Measurements from ENCODE around the gene TMEM217.
A peak's percentile ranks its signal among the peaks of the same experiment; 100 is the strongest.
"Not testable (repeated sequence)": the region's sequence is repeated elsewhere in the genome, so short reads cannot be mapped to it uniquely, and the experiment has no call there.

TMEM217 gene

GRCh38 chr6:37209461-37210205 is 48.3 kb downstream of the TMEM217 start:
- peak in 1 of 3 donors; percentile 17 for DNase-seq

DNA sequence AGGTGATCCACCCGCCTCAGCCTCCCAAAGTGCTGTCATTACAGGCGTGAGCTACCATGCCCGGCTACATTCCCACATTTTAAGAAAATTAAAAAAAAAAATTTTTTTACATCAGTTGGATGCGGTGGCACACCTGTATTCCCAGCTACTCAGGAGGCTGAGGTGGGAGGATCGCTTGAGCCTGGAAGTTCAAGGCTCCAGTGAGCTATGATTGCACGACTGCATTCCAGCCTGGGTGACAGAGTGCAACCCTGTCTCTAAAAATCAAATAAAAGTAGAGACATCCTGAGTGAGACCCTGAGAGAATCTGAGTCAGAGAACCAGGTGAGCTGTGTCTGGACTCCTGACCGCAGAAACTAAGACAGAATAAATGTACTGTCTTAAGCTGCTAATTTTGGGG is 49.2 kb downstream of the TMEM217 start:
- DNase-seq = no peak

GRCh38 chr6:37207903-37208456 is 50.0 kb downstream of the TMEM217 start:
- DNase-seq = peak; percentile 89 to 91 (median 90)

DNA sequence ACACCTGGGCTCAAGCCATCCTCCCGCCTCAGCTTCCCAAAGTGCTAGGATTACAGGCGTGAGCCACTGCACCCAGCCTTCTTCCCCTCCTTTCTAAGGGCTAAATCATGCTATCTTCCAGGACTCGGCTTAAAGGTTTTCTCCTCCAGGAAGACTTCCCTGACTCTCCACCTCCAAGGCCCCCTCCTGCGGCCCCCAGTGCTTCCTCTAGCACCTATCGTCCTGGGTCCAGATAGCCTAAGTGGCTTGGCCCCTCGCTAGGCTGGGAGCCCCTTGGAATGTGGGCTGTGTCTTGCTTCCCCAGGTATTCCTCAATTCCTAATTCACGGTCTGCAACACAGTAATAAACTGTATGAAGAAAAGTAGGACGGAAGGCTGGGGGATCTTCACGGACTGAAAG is 51.3 kb downstream of the TMEM217 start:
- peak in 1 of 3 donors; percentile 4 for DNase-seq

DNA sequence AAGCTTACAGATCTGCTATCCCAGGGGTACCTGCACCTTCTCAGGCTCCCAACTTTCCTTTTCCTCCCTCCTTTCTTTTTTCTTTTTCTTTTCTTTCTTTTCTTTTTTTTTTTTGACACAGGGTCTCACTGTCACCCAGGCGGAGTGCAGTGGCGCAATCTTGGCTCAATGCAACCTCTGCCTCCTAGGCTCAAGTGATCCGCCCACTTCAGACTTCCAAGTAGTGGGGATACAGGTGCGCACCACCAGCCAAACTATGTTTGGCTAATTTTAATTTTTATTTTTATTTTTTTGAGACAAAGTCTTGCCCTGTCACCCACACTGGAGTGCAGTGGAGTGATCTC is 52.0 kb downstream of the TMEM217 start:
- no peak for DNase-seq

DNA sequence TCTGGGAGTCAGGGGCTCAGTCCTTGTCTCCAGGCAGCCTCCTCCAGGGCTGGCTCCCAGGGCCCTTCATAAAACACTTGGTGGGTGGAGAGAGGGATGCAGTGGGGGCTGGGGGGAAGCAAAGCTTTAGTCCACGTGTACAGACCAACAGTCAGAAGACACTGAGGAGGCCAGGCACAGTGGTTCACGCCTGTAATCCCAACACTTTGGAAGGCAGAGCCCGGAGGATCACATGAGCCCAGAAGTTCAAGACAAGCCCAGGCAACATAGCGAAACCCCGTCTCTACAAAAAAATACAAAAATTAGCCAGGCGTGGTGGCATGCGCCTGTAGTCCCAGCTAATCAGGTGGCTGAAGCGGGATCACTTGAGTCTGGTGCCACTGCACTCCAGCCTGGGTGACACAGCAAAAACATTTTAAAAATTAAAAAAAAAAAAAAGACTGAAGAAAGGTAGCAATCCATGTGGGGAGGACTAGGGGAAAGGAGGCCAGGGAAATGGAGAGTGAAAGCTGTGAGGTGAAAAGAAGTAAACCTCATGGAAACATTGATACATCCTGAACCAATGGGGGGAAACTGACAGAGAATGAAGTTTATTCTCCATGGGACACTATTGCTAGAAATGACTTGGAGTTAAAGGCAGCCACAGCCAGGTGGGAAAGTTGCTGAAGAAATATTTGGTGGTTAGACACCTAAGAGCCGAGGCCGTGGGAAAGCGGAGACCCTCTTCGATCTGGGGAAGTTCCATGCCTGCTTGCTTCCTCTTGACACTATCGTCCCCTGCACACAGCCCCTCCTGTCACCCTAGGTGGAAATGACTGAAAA is 52.6 kb downstream of the TMEM217 start:
- DNase-seq = no peak

DNA sequence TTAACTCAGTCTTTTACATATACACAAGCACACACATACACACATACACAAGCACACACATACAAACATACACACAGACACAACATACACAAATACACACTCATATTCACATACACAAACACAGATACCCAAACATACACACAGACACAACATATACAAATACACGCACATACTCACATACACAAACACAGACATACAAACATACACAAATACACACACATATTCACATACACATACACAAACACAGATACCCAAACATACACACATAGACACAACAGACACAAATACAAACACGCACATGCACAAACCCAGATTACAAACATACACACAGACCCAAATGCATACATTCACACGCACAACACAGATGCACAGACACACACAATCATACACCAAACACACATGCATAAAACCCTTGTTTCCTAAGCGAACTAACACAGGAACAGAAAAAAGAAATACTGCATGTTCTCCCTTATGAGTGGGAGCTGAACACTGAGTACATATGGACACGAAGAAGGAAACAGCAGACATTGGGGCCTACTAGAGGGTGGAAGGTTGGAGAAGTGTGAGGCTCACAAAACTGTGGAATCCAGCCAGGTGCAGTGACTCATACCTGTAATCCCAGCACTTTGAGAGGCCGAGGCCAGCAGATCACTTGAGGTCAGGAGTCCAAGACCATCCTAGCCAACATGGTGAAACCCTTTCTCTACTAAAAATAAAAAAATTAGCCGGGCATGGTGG is 53.8 kb downstream of the TMEM217 start:
- no peak for DNase-seq

GRCh38 chr6:37202788-37203491 is 55.0 kb downstream of the TMEM217 start:
- DNase-seq = no peak

- DNase-seq = no peak
Measured at GRCh38 chr6:37201726-37202125, 56.2 kb downstream of the TMEM217 start.

GRCh38 chr6:37200085-37200484 is 57.9 kb downstream of the TMEM217 start:
- no peak for DNase-seq

GRCh38 chr6:37196451-37196850 is 61.5 kb downstream of the TMEM217 start:
- not testable (repeated sequence) for DNase-seq

DNA sequence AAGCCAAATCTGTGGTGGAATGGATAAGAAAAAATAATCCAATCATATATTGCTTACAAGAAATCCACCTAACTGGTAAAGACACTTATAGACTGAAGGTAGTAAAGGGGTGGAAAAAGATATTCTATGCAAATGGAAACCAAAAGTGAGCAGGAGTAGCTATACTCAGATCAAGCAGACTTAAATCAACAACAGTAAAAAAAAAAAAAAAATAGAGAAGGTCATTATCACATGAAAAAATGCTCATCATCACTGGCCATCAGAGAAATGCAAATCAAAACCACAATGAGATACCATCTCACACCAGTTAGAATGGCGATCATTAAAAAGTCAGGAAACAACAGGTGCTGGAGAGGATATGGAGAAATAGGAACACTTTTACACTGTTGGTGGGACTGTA is 63.1 kb downstream of the TMEM217 start:
- DNase-seq = peak in 1 of 3 donors; percentile 64

- no peak for DNase-seq
Measured at GRCh38 chr6:37192666-37193065, 65.3 kb downstream of the TMEM217 start.

DNA sequence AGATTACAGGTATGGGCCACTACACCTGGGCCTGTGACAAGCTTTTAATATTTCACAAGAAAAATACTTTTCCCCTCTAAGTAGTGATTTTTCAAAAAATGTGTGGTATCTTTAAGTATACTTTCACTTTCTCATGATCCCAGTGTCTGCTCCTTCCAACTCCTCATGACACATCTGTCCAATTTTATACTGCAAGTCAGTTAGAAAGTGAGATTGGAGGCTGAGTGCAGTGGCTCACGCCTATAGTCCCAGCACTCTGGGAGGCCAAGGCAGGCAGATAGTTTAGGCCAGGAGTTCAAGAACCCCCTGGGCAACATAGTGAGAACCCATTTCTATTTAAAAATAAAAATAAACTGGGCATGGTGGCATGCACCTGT is 67.8 kb downstream of the TMEM217 start:
- DNase-seq = peak; percentile 48 to 74 (median 50)

DNA sequence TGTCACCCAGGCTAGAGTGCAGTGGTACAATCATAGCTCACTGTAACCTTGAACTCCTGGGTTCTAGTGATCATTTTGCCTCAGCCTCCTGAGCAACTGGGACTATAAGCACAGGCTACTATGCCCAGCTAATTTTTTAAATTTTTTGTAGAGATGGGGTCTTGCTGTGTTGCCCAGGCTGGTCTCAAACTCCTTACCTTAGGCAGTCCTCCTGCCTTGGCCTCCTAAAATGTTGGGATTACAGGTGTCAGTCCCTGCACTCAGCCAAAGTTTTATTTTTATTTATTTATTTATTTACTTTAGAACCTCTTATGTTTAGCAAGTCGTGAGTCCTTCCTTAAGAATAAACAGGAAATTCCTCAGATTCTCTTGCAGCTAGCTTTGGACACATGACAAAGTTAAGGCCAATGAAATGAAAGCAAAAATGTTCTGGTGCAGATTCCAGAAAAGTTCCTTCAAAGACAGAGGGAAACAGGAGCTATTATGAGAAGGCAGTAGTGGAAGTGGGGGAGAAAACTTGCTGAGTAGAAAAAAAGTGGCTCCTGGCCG is 68.9 kb downstream of the TMEM217 start:
- no peak for DNase-seq

DNA sequence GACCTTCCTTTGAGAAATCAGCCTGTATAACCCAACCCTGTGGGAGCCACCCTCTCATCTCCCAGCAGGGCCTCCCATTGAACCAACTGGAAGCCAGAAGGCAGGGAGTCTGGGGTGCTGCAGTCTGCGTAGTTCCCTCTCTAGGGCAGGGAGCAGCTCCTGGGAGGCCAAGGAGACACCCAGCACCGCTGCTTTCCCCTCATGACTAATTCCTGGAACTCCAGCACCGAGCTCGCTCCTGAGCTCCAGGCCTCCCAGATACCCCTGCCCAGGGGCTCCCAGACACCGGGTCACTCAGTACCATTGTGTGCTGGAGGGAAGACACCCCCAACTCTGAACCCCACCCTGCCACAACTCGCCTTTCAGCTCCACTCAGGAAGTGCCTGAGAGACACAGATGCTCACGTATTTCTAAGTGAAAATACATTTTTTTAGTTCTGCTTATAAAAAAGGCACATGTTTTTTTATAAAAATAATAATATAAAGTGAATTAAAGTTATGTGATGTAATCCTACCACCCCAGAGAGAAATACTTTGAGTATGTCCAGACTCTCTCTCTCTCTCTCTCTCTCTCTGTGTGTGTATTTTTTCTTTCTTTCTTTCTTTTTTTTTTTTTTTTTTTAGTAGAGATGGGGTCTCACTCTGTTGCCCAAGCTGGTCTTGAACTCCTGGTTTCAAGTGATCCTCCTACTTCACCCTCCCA is 70.5 kb downstream of the TMEM217 start:
- peak; percentile 62 to 78 (median 71) for DNase-seq

DNA sequence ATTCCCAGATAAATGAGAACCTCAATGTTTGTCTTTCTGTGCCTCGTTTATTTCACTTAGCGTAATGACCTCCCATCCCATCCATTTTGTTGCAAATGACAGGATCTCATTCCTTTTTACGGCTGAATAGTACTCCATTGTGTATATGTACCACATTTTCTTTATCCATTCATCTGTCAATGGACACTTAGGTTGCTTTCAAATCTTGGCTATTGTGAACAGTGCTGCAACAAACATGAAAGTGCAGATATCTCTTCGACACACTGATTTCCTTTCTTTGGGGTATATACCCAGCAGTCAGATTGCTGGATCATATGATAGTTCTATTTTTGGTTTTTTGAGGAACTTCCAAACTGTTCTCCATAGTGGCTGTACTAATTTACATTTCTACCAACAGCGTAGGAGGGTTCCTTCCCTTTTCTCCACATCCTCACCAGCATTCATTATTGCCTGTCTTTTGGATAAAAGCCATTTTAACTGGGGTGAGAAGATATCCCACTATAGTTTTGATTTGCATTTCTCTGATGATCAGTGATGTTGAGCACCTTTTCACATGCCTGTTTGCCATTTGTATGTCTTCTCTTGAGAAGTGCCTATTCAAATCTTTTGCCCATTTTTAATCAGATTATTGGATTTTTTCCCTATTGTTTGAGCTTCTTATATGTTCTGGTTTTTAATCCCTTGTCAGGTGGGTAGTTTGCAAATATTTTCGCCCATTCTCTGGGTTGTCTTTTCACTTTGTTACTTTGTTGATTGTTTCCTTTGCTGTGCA is 71.8 kb downstream of the TMEM217 start:
- peak; percentile 73 to 91 (median 87) for DNase-seq

GRCh38 chr6:37182736-37183590 is 75.0 kb downstream of the TMEM217 start:
- DNase-seq = peak; percentile 76 to 87 (median 77)

DNA sequence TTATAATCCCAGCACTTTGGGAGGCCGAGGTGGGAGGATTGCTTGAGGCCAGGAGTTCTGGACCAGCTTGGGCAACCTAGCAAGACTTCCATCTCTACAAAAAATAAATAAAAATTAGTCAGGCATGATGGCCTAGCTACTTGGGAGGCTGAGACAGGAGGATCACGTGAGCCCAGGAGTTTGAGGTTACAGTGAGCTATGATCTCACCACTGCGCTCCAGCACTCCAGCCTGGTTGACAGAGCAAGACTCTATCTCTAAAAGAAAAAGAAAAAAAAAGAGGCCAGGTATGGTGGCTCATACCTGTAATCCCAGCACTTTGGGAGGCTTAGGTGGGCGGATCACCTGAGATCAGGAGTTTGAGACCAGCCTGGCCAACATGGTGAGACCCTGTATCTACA is 77.3 kb downstream of the TMEM217 start:
- DNase-seq = not testable (repeated sequence)

DNA sequence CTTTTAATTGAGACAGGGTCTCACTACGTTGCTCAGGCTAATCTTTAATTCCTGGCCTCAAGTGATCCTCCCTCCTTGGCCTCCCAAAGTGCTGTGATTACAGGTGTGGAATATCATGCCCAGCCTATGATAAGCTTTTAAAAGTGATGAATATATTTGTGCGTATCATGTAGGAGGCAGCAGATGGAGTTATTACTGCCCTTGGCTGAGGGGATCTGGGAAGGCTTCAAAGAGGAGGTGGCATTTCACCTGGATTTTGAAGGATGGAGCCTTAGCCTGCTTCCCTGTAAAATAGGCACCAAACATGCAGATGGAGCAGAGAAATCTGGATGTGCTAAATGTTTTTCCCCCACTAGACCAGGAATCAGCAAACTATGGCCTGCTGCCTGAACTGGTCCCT is 77.9 kb downstream of the TMEM217 start:
- DNase-seq = no peak

Measured in suppressor macrophage treated with lipopolysaccharide for 1 hour (primary cell).